H1 (cell line): ENCODE data around the gene C1QTNF1. TPM values are rescaled to one million over a fixed set of nuclear protein-coding genes. Genes with fewer than 3 reads are reported as not detected.
A peak's percentile ranks its signal among the peaks of the same experiment; 100 is the strongest.

Experiments used
- CTCF ChIA-PET: fragments of 300-600 bp; sonication (Branson Sonifier 250); formaldehyde crosslinking; loops from one replicate; lab custom pipeline; 2021; ENCODE audit not compliant: partially characterized antibody; lab: Charles Lee
- POLR2A ChIA-PET: fragments of 300-600 bp; sonication (Branson Sonifier 250); formaldehyde crosslinking; loops from one replicate; lab custom pipeline; 2021; ENCODE audit warnings: inconsistent platforms; ENCODE audit not compliant: partially characterized antibody; lab: Charles Lee
- DNase-seq, 2 experiments: peaks; one replicate each; pipeline versions ENCODE4 v3.0.0 to v3.0.0-alpha.2; 2010 to 2022; ENCODE audit warnings: low spot score in 2 of 2, low read depth in 1 of 2, mixed read lengths in 1 of 2
- FAIRE-seq: peaks from 2 replicates; lab custom pipeline; 2011; peaks lifted over from hg19 to GRCh38; lab: Jason Lieb, UNC
- H2AFZ ChIP-seq: 2 replicates; pipeline ENCODE4 v1.8.1; 2012; ENCODE audit warnings: low read length, inconsistent platforms
- H2AK5ac ChIP-seq: 2 replicates; pipeline ENCODE4 v1.6.1; 2013; ENCODE audit warnings: low read depth, low read length
- H2BK120ac ChIP-seq: replicated peaks from 2 replicates; pipeline ENCODE3; 2013; ENCODE audit warnings: low read depth, low read length, inconsistent platforms
- H2BK12ac ChIP-seq: 2 replicates; pipeline ENCODE4 v1.6.1; 2013; ENCODE audit warnings: low read depth, low read length
- H2BK15ac ChIP-seq: 2 replicates; pipeline ENCODE4 v1.6.1; 2013; ENCODE audit warnings: low read length
- H2BK20ac ChIP-seq: 2 replicates; pipeline ENCODE4 v1.6.1; 2013; ENCODE audit warnings: low read length
- H2BK5ac ChIP-seq: 2 replicates; pipeline ENCODE4 v1.6.1; 2013; ENCODE audit warnings: low read depth, low read length
- H3K14ac ChIP-seq: 2 replicates; pipeline ENCODE4 v1.6.1; 2013; ENCODE audit warnings: inconsistent platforms; ENCODE audit not compliant: insufficient read length
- H3K18ac ChIP-seq: 2 replicates; pipeline ENCODE4 v1.6.1; 2013; ENCODE audit warnings: low read length; ENCODE audit errors: extremely low read depth
- H3K23ac ChIP-seq: 2 replicates; pipeline ENCODE4 v1.6.1; 2013; ENCODE audit warnings: inconsistent platforms; ENCODE audit not compliant: insufficient read length
- H3K23me2 ChIP-seq: 2 replicates; pipeline ENCODE4 v1.6.1; 2013; ENCODE audit warnings: low read depth, low read length
- H3K27ac ChIP-seq: 2 replicates; pipeline ENCODE4 v1.6.1; 2011; ENCODE audit warnings: low read depth, low read length, inconsistent platforms
- H3K27me3 ChIP-seq, 4 experiments: replicated peaks in 1 of 4; 1 replicate in 1 of 4; 2 replicates in 3 of 4; pipeline versions ENCODE4 v1.6.1 to v1.8.1; 2011 to 2013; ENCODE audit warnings: low read length in 3 of 4, mild to moderate bottlenecking in 3 of 4, inconsistent platforms in 2 of 4, mixed read lengths in 2 of 4, moderate library complexity in 1 of 4; ENCODE audit not compliant: control insufficient read depth in 3 of 4, insufficient read depth in 3 of 4; ENCODE audit errors: extremely low read depth in 1 of 4
- H3K36me3 ChIP-seq, 4 experiments: 2 replicates each; pipeline versions ENCODE4 v1.6.1 to v1.8.1; 2011 to 2013; ENCODE audit warnings: mild to moderate bottlenecking in 4 of 4, low read length in 3 of 4, moderate library complexity in 2 of 4, control low read depth in 1 of 4, inconsistent platforms in 1 of 4; ENCODE audit not compliant: insufficient read depth in 4 of 4, control insufficient read depth in 2 of 4
- H3K4ac ChIP-seq: replicated peaks from 2 replicates; pipeline ENCODE3; 2013; ENCODE audit warnings: low read length, low read depth, mixed read lengths, inconsistent platforms; ENCODE audit not compliant: insufficient read length
- H3K4me1 ChIP-seq, 4 experiments: replicated peaks in 1 of 4; 1 replicate in 1 of 4; 2 replicates in 3 of 4; pipeline versions ENCODE4 v1.6.1 to v1.8.1; 2011 to 2013; ENCODE audit warnings: low read length in 3 of 4, inconsistent platforms in 2 of 4, mixed read lengths in 1 of 4; ENCODE audit not compliant: insufficient read depth in 4 of 4, control insufficient read depth in 3 of 4
- H3K4me2 ChIP-seq, 2 experiments: 2 replicates each; pipeline versions ENCODE4 v1.6.1 to v1.8.1; 2011 to 2013; ENCODE audit warnings: low read depth in 2 of 2, low read length in 2 of 2, control low read depth in 1 of 2, inconsistent platforms in 1 of 2, mild to moderate bottlenecking in 1 of 2; ENCODE audit not compliant: insufficient read depth in 1 of 2
- H3K4me3 ChIP-seq, 4 experiments: fragments of 200-600, 300-600 bp in 1 of 4; sonication (generic), shearing (Covaris generic), sonication (Bioruptor Twin) in 1 of 4; 2 replicates each; pipeline versions ENCODE4 v1.5.1 to v1.8.1; 2011 to 2016; ENCODE audit warnings: low read length in 4 of 4, low read depth in 3 of 4, control low read depth in 2 of 4, inconsistent platforms in 2 of 4, mild to moderate bottlenecking in 2 of 4, mixed read lengths in 1 of 4, moderate library complexity in 1 of 4; ENCODE audit not compliant: insufficient read depth in 2 of 4; ENCODE audit errors: extremely low read depth in 1 of 4
- H3K56ac ChIP-seq: replicated peaks from 2 replicates; pipeline ENCODE3; 2013; ENCODE audit warnings: low read depth, mild to moderate bottlenecking, mixed read lengths, low read length, inconsistent platforms; ENCODE audit not compliant: insufficient read length
- H3K79me1 ChIP-seq: 2 replicates; pipeline ENCODE4 v1.6.1; 2013; ENCODE audit warnings: low read depth, low read length, control low read depth
- H3K79me2 ChIP-seq, 2 experiments: 2 replicates each; pipeline versions ENCODE4 v1.6.1 to v1.8.1; 2012 to 2013; ENCODE audit warnings: low read length in 2 of 2, mild to moderate bottlenecking in 2 of 2, inconsistent platforms in 1 of 2; ENCODE audit not compliant: insufficient read depth in 2 of 2, control insufficient read depth in 1 of 2
- H3K9ac ChIP-seq, 4 experiments: replicated peaks in 1 of 4; 1 replicate in 1 of 4; 2 replicates in 3 of 4; pipeline versions ENCODE4 v1.6.1 to v1.8.1; 2011 to 2013; ENCODE audit warnings: low read depth in 3 of 4, low read length in 3 of 4, control low read depth in 2 of 4, mild to moderate bottlenecking in 2 of 4, moderate library complexity in 2 of 4, inconsistent platforms in 1 of 4; ENCODE audit errors: extremely low read depth in 1 of 4
- H3K9me3 ChIP-seq, 2 experiments: 2 replicates each; pipeline versions ENCODE4 v1.6.1 to v1.8.1; 2012 to 2013; ENCODE audit warnings: mild to moderate bottlenecking in 2 of 2, moderate library complexity in 2 of 2, control low read depth in 1 of 2, inconsistent platforms in 1 of 2, low read depth in 1 of 2, low read length in 1 of 2, mixed read lengths in 1 of 2; ENCODE audit not compliant: insufficient read depth in 2 of 2
- H4K20me1 ChIP-seq, 2 experiments: replicated peaks in 1 of 2; 2 replicates each; pipeline versions ENCODE3 to v1.8.1; 2011 to 2013; ENCODE audit warnings: inconsistent platforms in 2 of 2, low read length in 2 of 2, mild to moderate bottlenecking in 1 of 2; ENCODE audit not compliant: insufficient read depth in 2 of 2, control insufficient read depth in 1 of 2
- H4K5ac ChIP-seq: 2 replicates; pipeline ENCODE4 v1.6.1; 2013; ENCODE audit warnings: low read length, low read depth, mixed read lengths, inconsistent platforms; ENCODE audit not compliant: insufficient read length
- H4K8ac ChIP-seq: 2 replicates; pipeline ENCODE4 v1.8.0; 2013; ENCODE audit warnings: mild to moderate bottlenecking, moderate library complexity, low read length, inconsistent platforms; ENCODE audit not compliant: insufficient read depth; ENCODE audit errors: extremely low read depth
- H4K91ac ChIP-seq: replicated peaks from 2 replicates; pipeline ENCODE3; 2013; ENCODE audit warnings: low read length, mixed read lengths, inconsistent platforms; ENCODE audit not compliant: insufficient read length
- CBX5 ChIP-seq: fragments of 300-800, 300-1000 bp; sonication (generic); IDR thresholded peaks from 2 replicates; pipeline ENCODE4 v1.7.1; 2016; ENCODE audit warnings: antibody characterized with exemption, low read length, low read depth
- CEBPB ChIP-seq: IDR thresholded peaks from 2 replicates; pipeline ENCODE4 v1.6.1; 2012; ENCODE audit warnings: low read depth, low read length
- CHD2 ChIP-seq: IDR thresholded peaks from 2 replicates; pipeline ENCODE4 v1.6.1; 2012; ENCODE audit warnings: low read length, improper control_type of control experiment
- JUND ChIP-seq: IDR thresholded peaks from 2 replicates; pipeline ENCODE4 v1.6.1; 2011; ENCODE audit warnings: mild to moderate bottlenecking, improper control_type of control experiment, low read length
- POLR2A ChIP-seq, 2 experiments: IDR thresholded peaks; 1 replicate in 1 of 2; 2 replicates in 1 of 2; pipeline ENCODE4 v1.6.1; 2011; ENCODE audit warnings: low read depth in 2 of 2, low read length in 2 of 2, mild to moderate bottlenecking in 2 of 2; ENCODE audit errors: control extremely low read depth in 1 of 2
- TBP ChIP-seq: IDR thresholded peaks from 2 replicates; pipeline ENCODE4 v1.6.1; 2011; ENCODE audit warnings: low read depth, low read length, improper control_type of control experiment
- WGBS, 2 experiments: shearing (Covaris generic) in 1 of 2; methylation state at CpG; one replicate each; pipeline versions ENCODE4 v1.1.6 to v1.1.7; 2013 to 2015; ENCODE audit warnings: low lambda C conversion rate in 2 of 2, mixed read lengths in 2 of 2, inconsistent platforms in 1 of 2, low coverage in 1 of 2, missing lambda C conversion rate in 1 of 2; ENCODE audit not compliant: insufficient replicate concordance in 2 of 2, insufficient coverage in 1 of 2, insufficient read length in 1 of 2; ENCODE audit errors: extremely low coverage in 1 of 2, missing lambda C conversion rate in 1 of 2; 5-methylcytosine and 5-hydroxymethylcytosine counted together
- polyA plus RNA-seq, 7 experiments: library from polyadenylated mRNA; depleted of rRNA in 3 of 7; stranded (reverse) in 5 of 7; unstranded in 2 of 7; fragments of >200 nt in 5 of 7; fragments of 200-250 nt in 2 of 7; gene quantifications; 1 replicate in 5 of 7; 2 replicates in 1 of 7; 4 replicates in 1 of 7; pipeline versions ENCODE4 v1.2.1 to v1.2.3, GENCODE V29; 2011 to 2013; ENCODE audit warnings: missing spikeins in 2 of 7, mixed read lengths in 2 of 7
- total RNA-seq: library from RNA; stranded (reverse); fragmentation: NEBNext Ultra II Directional; extraction: Animal tissue kit (Norgen Biotek cat#: 25700); gene quantifications from 2 replicates; pipeline ENCODE4 v1.2.1, GENCODE V29; 2021

The C1QTNF1 gene
- total and polyA plus RNA-seq, 2 of the 8 experiments (the other 6 are each of a cell fraction or from before 2014, with no cell fraction given): 1.5 to 2.5 TPM

DNA sequence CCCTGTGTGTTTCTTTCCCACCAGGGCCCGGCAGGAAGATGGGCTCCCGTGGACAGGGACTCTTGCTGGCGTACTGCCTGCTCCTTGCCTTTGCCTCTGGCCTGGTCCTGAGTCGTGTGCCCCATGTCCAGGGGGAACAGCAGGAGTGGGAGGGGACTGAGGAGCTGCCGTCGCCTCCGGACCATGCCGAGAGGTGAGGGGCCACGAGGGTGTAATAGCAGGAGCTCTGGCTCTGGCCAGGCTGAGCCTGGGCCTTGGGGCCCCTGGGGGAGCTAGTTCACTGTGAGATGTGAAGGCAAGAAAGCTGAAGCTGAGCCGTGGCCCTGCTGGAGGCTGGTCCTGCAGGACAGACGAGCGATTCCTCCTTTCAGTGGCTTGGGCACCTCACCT lies 20.0 kb downstream of the C1QTNF1 start:
- Histone ChIP-seq H4K5ac (no peak overlapping the region), H3K23me2 (peaks cover 4% of the 10 kb centered on the region; the same call in 1 of the 2 replicates), H3K14ac (no peak overlapping the region), H4K8ac (peak overlapping the region; percentile 31; the same call in 1 of the 2 replicates), H3K4ac (no peak overlapping the region), H3K4me2 (no peak overlapping the region), H3K4me1 (no peaks in the 10 kb centered on the region), H3K79me2 (no peaks in the 10 kb centered on the region), H3K79me1 (peaks cover 8% of the 10 kb centered on the region), H2BK5ac (no peak overlapping the region), H3K36me3 (no peaks in the 10 kb centered on the region; a peak in 1 of 8 replicates), H2AK5ac (no peak overlapping the region), H2BK15ac (no peak overlapping the region), H2BK12ac (no peak overlapping the region), H2BK120ac (no peak overlapping the region), H2BK20ac (no peak overlapping the region), H3K27ac (no peak overlapping the region), H4K91ac (no peak overlapping the region), H3K27me3 (peaks cover 0 to 2% (median 0%) of the 10 kb centered on the region in 4 experiments; a peak in 2 of 7 replicates), H3K18ac (no peak overlapping the region), H4K20me1 (peaks cover 0 to 11% of the 10 kb centered on the region in 2 experiments), H3K4me3 (no peak overlapping the region), H3K9ac (no peak overlapping the region), H3K23ac (no peak overlapping the region), H2AFZ (no peak overlapping the region), H3K56ac (no peak overlapping the region), H3K9me3 (no peaks in the 10 kb centered on the region; a peak in 1 of 4 replicates)
- POLR2A ChIA-PET: no interaction called here
- WGBS, 2 experiments: 73% methylated on average over 12 of the region's 12 CpGs; no CpG with 5 or more reads in 1 of the 2 experiments
- DNase-seq (no peak), FAIRE-seq (no peak)
- CTCF ChIA-PET: interaction anchor here (0.6 to 4.7 kb wide), 23 partner anchors 8 to 357 kb away, joined by 3 to 63 read pairs (median 5); no protein-coding TSS in a partner anchor
- TF ChIP-seq CHD2 (no peak), CEBPB (no peak), JUND (no peak), CBX5 (no peak), TBP (no peak), POLR2A (IDR thresholded peaks at IDR 0.05; ENCODE audit: control extremely low read depth in 1 of 2, low read depth in 2 of 2, low read length in 2 of 2) (no peak)
